ENCODE measurements around the gene CRADD.

DNA sequence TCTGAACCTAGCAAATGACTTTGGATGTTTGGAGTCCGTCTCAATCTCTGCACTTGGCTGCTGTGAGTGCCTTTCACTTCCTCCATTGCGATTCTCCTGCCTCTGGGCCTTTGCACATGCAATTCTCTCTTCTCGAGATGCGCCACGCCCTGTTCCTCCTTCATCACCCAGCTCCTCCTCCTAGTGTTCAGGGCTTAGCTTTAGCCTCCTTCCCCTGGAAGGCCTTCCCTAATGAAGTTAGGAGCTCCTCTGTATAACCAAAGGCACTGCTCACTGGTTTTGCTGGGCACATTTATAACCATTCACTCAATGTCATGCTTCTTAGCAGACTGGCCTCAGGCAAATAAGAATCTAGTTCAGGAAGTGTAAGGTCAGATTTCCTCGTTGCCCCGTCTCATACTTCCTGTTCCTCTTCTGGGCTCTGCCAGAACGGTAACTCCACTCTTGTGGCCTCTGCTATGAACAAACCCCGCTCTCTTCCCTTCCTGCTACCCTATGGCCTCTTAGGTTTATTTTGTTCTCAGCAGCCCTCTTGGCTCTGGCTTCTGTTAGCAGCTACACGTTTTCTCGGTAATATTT, 171.4 kb downstream of the CRADD start:
- TF ChIP-seq POLR2A (IDR thresholded peaks at IDR 0.05) = no peak
- TF ChIP-seq, protein P1, sequence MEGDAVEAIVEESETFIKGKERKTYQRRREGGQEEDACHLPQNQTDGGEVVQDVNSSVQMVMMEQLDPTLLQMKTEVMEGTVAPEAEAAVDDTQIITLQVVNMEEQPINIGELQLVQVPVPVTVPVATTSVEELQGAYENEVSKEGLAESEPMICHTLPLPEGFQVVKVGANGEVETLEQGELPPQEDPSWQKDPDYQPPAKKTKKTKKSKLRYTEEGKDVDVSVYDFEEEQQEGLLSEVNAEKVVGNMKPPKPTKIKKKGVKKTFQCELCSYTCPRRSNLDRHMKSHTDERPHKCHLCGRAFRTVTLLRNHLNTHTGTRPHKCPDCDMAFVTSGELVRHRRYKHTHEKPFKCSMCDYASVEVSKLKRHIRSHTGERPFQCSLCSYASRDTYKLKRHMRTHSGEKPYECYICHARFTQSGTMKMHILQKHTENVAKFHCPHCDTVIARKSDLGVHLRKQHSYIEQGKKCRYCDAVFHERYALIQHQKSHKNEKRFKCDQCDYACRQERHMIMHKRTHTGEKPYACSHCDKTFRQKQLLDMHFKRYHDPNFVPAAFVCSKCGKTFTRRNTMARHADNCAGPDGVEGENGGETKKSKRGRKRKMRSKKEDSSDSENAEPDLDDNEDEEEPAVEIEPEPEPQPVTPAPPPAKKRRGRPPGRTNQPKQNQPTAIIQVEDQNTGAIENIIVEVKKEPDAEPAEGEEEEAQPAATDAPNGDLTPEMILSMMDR (IDR thresholded peaks at IDR 0.05) = no peak
